Osteocyte (in vitro differentiated cells): ENCODE data around the gene STPG1. TPM values are rescaled to one million over a fixed set of nuclear protein-coding genes. Genes with fewer than 3 reads are reported as not detected.
"Not testable (repeated sequence)": the region's sequence is repeated elsewhere in the genome, so short reads cannot be mapped to it uniquely, and the experiment has no call there.

Experiments
- DNase-seq: peaks from one replicate; pipeline ENCODE4 v3.0.0; 2021; ENCODE audit warnings: mixed read lengths; ENCODE audit not compliant: unreplicated experiment; ENCODE audit errors: extremely low spot score
- H3K27ac Mint-ChIP-seq: one replicate; pipeline ENCODE4 v1.8.0; 2021; ENCODE audit warnings: mild to moderate bottlenecking, mixed read lengths; ENCODE audit not compliant: unreplicated experiment
- H3K27me3 Mint-ChIP-seq: one replicate; pipeline ENCODE4 v1.8.0; 2021; ENCODE audit warnings: mixed read lengths; ENCODE audit not compliant: unreplicated experiment
- H3K36me3 Mint-ChIP-seq: one replicate; pipeline ENCODE4 v1.8.0; 2021; ENCODE audit warnings: mixed read lengths; ENCODE audit not compliant: unreplicated experiment
- H3K4me1 Mint-ChIP-seq: one replicate; pipeline ENCODE4 v1.8.0; 2021; ENCODE audit warnings: mixed read lengths; ENCODE audit not compliant: unreplicated experiment
- H3K4me3 Mint-ChIP-seq: one replicate; pipeline ENCODE4 v1.8.0; 2021; ENCODE audit warnings: mild to moderate bottlenecking, moderate library complexity, mixed read lengths; ENCODE audit not compliant: unreplicated experiment
- H3K9me3 Mint-ChIP-seq: one replicate; pipeline ENCODE4 v1.8.0; 2021; ENCODE audit warnings: mixed read lengths; ENCODE audit not compliant: unreplicated experiment
- long read RNA-seq: library from polyadenylated mRNA; unstranded; transcript quantifications from one replicate; pipeline ENCODE4 v2.0.0, GENCODE V29; 2021
- total RNA-seq: library from RNA; stranded (reverse); gene quantifications from 2 replicates; pipeline ENCODE4 v1.2.1, GENCODE V29; 2021
- TF ChIP-seq, protein P1 (sequence below): fragments of 200-600 bp; sonication (generic); IDR thresholded peaks from 2 replicates; pipeline ENCODE4 v1.5.0; 2021; ENCODE audit warnings: antibody characterized with exemption, mild to moderate bottlenecking, moderate library complexity

Gene STPG1, protein sequence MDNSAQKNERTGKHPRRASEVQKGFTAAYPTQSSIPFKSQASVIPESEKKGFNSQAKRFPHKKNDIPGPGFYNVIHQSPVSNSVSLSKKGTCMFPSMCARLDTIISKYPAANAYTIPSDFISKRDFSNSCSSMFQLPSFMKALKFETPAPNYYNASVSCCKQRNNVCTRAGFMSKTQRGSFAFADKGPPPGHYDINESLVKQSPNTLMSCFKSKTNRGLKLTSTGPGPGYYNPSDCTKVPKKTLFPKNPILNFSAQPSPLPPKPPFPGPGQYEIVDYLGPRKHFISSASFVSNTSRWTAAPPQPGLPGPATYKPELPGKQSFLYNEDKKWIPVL
- total RNA-seq: 5.3 and 5.4 TPM in 2 replicates
- long read RNA-seq, full-length matches to known transcripts: 12 of 21 reads
- long read RNA-seq, partial matches to known transcripts: 5 of 21 reads
- long read RNA-seq, other reads (novel, unspliced or antisense): 4 of 21 reads

DNA sequence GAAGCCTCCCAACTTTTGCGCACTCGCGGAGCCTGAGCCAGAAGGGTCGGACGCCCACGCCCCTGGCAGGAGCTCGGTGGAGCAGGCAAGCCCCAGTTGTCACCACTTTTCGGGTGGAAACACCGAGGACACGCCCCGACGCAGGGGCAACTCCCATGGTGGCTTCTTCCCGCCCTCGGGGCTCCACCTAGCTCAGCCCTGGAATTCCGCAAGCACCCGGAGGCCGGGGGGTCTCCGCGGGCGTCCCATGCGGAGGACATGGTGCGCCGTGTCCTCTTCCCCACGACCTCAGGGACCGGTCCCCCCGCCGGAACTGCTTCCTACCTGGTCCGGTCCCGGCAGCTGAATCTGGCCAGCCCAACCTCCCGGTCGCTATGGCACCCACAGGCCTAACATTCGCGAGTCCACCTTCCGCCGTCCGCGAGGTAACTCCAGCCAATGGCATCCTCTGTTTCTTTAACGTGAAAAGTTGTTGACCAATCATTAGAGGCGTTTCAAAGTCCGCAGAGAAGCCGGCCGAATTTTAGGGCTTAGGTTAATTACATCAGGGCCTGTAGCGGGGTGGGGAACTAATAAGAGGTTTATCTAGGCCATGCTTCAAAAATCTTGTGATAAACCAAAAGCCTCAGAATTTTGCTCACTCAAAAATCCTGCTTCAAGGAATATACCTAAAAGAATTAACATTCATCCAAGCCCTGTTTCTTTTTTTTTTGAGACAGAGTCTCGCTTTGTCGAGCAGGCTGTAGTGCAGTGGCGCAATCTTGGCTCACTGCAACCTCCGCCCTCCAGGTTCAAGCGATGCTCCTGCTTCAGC is at the start of gene STPG1:
Gene STPG1, minus strand, starts transcription at position 433 of the 814 bp plus-strand sequence. CDS start 12,394 bp downstream, outside the sequence.
- DNase-seq: peak; percentile 90
- Mint-ChIP-seq H3K4me3 (peak within 1 kb of the TSS; percentile 82), H3K36me3 (no peaks in the 10 kb centered on the region), H3K27me3 (no peaks in the 10 kb centered on the region), H3K4me1 (peaks cover 52% of the 10 kb centered on the region), H3K9me3 (no peaks in the 10 kb centered on the region), H3K27ac (peak within 1 kb of the TSS; percentile 84)
- TF ChIP-seq, protein P1, sequence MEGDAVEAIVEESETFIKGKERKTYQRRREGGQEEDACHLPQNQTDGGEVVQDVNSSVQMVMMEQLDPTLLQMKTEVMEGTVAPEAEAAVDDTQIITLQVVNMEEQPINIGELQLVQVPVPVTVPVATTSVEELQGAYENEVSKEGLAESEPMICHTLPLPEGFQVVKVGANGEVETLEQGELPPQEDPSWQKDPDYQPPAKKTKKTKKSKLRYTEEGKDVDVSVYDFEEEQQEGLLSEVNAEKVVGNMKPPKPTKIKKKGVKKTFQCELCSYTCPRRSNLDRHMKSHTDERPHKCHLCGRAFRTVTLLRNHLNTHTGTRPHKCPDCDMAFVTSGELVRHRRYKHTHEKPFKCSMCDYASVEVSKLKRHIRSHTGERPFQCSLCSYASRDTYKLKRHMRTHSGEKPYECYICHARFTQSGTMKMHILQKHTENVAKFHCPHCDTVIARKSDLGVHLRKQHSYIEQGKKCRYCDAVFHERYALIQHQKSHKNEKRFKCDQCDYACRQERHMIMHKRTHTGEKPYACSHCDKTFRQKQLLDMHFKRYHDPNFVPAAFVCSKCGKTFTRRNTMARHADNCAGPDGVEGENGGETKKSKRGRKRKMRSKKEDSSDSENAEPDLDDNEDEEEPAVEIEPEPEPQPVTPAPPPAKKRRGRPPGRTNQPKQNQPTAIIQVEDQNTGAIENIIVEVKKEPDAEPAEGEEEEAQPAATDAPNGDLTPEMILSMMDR: no peak

GRCh38 chr1:24462128-24462527 is 48.5 kb upstream of the STPG1 start:
- Mint-ChIP-seq H3K4me1 (peaks cover 25% of the 10 kb centered on the region), H3K36me3 (peaks cover 28% of the 10 kb centered on the region)
- not testable (repeated sequence) for H3K27ac Mint-ChIP-seq, H3K4me3 Mint-ChIP-seq, H3K9me3 Mint-ChIP-seq, DNase-seq, H3K27me3 Mint-ChIP-seq

DNA sequence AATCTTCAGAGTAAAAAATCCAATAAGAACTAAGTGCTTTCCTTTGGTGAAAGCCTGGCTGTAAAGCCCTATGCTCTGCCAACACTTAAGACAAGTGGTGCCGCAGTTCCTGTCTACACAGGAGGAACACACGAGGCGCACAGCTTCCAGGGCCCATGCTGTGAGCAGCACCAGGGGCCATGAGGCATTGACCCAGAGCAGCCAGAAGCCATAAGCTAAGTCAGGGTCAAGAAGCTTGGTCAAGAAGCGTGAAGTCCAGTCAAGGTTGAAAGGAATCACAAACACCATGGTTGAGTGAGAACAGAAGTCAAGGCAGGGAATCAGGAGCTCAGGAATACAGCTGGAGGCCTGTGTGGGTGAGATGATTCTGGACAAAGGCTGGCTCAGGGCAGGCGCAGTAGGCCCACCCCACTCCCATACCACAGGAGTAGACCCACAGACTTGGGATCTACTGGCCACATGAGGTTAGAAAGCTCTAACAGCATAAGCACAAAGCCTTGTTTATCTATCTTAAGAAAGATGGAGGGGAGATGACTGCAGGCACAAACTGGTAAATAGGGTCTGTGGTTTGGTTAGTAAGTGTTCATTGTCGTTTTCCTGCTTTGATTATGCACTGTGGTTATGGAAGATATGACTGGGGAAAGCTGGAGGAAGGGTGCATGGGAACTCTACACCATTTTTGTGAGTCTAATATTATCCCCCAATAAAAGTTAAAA is 46.1 kb upstream of the STPG1 start:
- Mint-ChIP-seq H3K27ac (no peak overlapping the region), H3K36me3 (peaks cover 35% of the 10 kb centered on the region), H3K9me3 (no peaks in the 10 kb centered on the region), H3K4me1 (peaks cover 20% of the 10 kb centered on the region), H3K27me3 (no peaks in the 10 kb centered on the region), H3K4me3 (no peak overlapping the region)
- TF ChIP-seq, protein P1: no peak
- DNase-seq: no peak

DNA sequence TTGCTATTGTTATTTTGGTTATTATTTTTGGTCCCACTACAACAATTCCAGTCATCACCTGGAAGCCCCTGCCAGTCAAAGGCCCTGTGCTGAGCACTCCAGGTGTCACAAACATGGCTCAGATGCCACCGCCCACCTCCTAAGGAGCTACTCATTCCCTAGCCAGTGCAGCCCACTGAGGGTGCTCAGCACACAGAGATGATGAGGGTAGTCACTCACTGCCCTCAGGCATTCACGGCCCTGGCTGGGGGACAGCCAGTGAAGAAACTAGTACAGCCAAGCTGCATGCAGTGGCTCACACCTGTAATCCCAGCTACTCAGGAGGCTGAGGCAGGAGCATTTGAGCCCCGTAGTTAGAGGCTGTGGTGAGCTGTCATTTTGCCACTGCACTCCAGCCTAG is 44.3 kb upstream of the STPG1 start:
- Mint-ChIP-seq H3K4me3 (no peak overlapping the region), H3K36me3 (peaks cover 39% of the 10 kb centered on the region), H3K27ac (no peak overlapping the region), H3K27me3 (no peaks in the 10 kb centered on the region), H3K9me3 (no peaks in the 10 kb centered on the region), H3K4me1 (peaks cover 3% of the 10 kb centered on the region)
- no peak for DNase-seq
- TF ChIP-seq, protein P1: no peak

GRCh38 chr1:24455272-24455671 is 41.7 kb upstream of the STPG1 start:
- no peak for DNase-seq
- Mint-ChIP-seq H3K4me1 (no peaks in the 10 kb centered on the region), H3K27me3 (no peaks in the 10 kb centered on the region), H3K27ac (no peak overlapping the region), H3K9me3 (no peaks in the 10 kb centered on the region), H3K36me3 (peaks cover 39% of the 10 kb centered on the region), H3K4me3 (no peak overlapping the region)
- TF ChIP-seq, protein P1: no peak
